Measurements from ENCODE around the gene DSG1.

- TF ChIP-seq RARB (CRISPR knock-in tag; IDR thresholded peaks at IDR 0.05): no peak
- TF ChIP-seq ESRRG (CRISPR knock-in tag; IDR thresholded peaks at IDR 0.05): no peak
- no peak for TF ChIP-seq ZNF70 (CRISPR knock-in tag; IDR thresholded peaks at IDR 0.05)
- TF ChIP-seq OSR1 (CRISPR knock-in tag; IDR thresholded peaks at IDR 0.05): no peak
These were observed 79.0 kb downstream of the DSG1 start for GRCh38 chr18:31396796-31397612.

Data from SK-N-SH treated with all-trans-retinoic acid at 6 μM for 48 hours (cell line).